ENCODE measurements around the gene IQCK. TPM values are rescaled to one million over a fixed set of nuclear protein-coding genes. Genes with fewer than 3 reads are reported as not detected.
A peak's percentile ranks its signal among the peaks of the same experiment; 100 is the strongest.

IQCK gene
- total and polyA plus RNA-seq, 11 donors = 5.6 to 17.4 (median 9.0) TPM

- 72 to 79% (median 76%) methylated on average over 8 of the region's 8 CpGs for WGBS, 4 donors
- DNase-seq (no peak), ATAC-seq (peak in 1 of 4 donors; percentile 38)
- H3K4me1 ChIP-seq = peaks cover 0 to 35% (median 8%) of the 10 kb centered on the region in 12 donors
- peaks cover 0 to 13% (median 2%) of the 10 kb centered on the region in 12 donors for H3K9me3 ChIP-seq
- H3K36me3 ChIP-seq = no peaks in the 10 kb centered on the region
- no peak overlapping the region for H3K4me3 ChIP-seq
- TF ChIP-seq CTCF (IDR thresholded peaks at IDR 0.05) (no peak), POLR2A (IDR thresholded peaks at IDR 0.05) (no peak)
- peak overlapping the region in 10 of 12 donors; percentile 9 to 81 (median 54) for H3K27ac ChIP-seq
- no peaks in the 10 kb centered on the region for H3K27me3 ChIP-seq
- intact Hi-C loops (cut with DNase I) = loop anchor here in 4 of 10 donors (5.0 to 10.0 kb wide), 5 partner anchors 45 to 105 kb away; partner anchors contain the start of genes IQCK (in 1 of the 4) and KNOP1 (in 1 of the 4)
These were observed 84.5 kb downstream of the IQCK start for GRCh38 chr16:19802612-19803011.

GRCh38 chr16:19804538-19805323, 86.7 kb downstream of the IQCK start:
- no peaks in the 10 kb centered on the region for H3K36me3 ChIP-seq
- WGBS, 4 donors = 50 to 61% (median 58%) methylated on average over 10 of the region's 10 CpGs
- H3K4me1 ChIP-seq = peaks cover 0 to 56% (median 23%) of the 10 kb centered on the region in 12 donors
- H3K4me3 ChIP-seq = no peak overlapping the region
- H3K27ac ChIP-seq = peak overlapping the region in 11 of 12 donors; percentile 52 to 85 (median 75)
- H3K27me3 ChIP-seq = no peaks in the 10 kb centered on the region
- intact Hi-C loops (cut with DNase I) = loop anchor here in 5 of 10 donors (5.0 to 10.0 kb wide), 8 partner anchors 47 to 202 kb away; partner anchors contain the start of genes IQCK (in 3 of the 5), KNOP1 (in 3 of the 5) and GPRC5B (in 1 of the 5)
- ATAC-seq = peak; percentile 83 to 88 (median 84)
- DNase-seq = peak; percentile 78 to 88 (median 84)
- H3K9me3 ChIP-seq = peaks cover 0 to 13% (median 2%) of the 10 kb centered on the region in 12 donors
- TF ChIP-seq POLR2A (IDR thresholded peaks at IDR 0.05) (no peak), CTCF (IDR thresholded peaks at IDR 0.05) (no peak)

GRCh38 chr16:19805459-19806162, 87.5 kb downstream of the IQCK start:
- H3K4me3 ChIP-seq = no peak overlapping the region
- H3K27me3 ChIP-seq = no peaks in the 10 kb centered on the region
- no peaks in the 10 kb centered on the region for H3K36me3 ChIP-seq
- H3K4me1 ChIP-seq = peaks cover 0 to 57% (median 23%) of the 10 kb centered on the region in 12 donors
- intact Hi-C loops (cut with DNase I) = loop anchor here in 5 of 10 donors (5.0 to 10.0 kb wide), 6 partner anchors 51 to 203 kb away; partner anchors contain the start of genes IQCK (in 3 of the 5), KNOP1 (in 3 of the 5) and GPRC5B (in 1 of the 5)
- WGBS, 4 donors = 92 to 95% (median 94%) methylated on average over 4 of the region's 4 CpGs
- H3K9me3 ChIP-seq = peaks cover 0 to 13% (median 2%) of the 10 kb centered on the region in 12 donors
- ATAC-seq = no peak
- H3K27ac ChIP-seq = peak overlapping the region in 11 of 12 donors; percentile 1 to 85 (median 68)
- TF ChIP-seq CTCF (IDR thresholded peaks at IDR 0.05) = no peak
- TF ChIP-seq POLR2A (IDR thresholded peaks at IDR 0.05) = no peak
- no peak for DNase-seq

All from heart left ventricle (tissue), 16 donors.